Measurements from ENCODE around the gene CD37.

The CD37 gene

GRCh38 chr19:49383599-49383998 lies 48.4 kb downstream of the CD37 start:
- no peak for DNase-seq

- peak; percentile 84 for DNase-seq
Observed at GRCh38 chr19:49387936-49388372, 52.7 kb downstream of the CD37 start, which contains the start of gene KASH5. TSS of gene KASH5 (plus strand) at chr19:49388249. CDS start at chr19:49390884, 2,635 bp downstream.

GRCh38 chr19:49389406-49389805 lies 54.2 kb downstream of the CD37 start:
- no peak for DNase-seq

All from hematopoietic multipotent progenitor cell treated with erythropoietin and hydrocortisone succinate and interleukin-3 and kit ligand, for 6 days (in vitro differentiated cells).